Hematopoietic multipotent progenitor cell treated with erythropoietin and hydrocortisone succinate and interleukin-3 and kit ligand, for 8 days (in vitro differentiated cells): ENCODE measurements around the gene EBI3.
"Not testable (repeated sequence)": the region's sequence is repeated elsewhere in the genome, so short reads cannot be mapped to it uniquely, and the experiment has no call there.

ENCODE experiments used
- DNase-seq: peaks from one replicate; pipeline ENCODE4 v3.0.0-alpha.2; 2015

The EBI3 gene

GRCh38 chr19:4279267-4279529, 49.9 kb downstream of the EBI3 start:
- DNase-seq = no peak

- no peak for DNase-seq
Observed at GRCh38 chr19:4279530-4280422, 50.5 kb downstream of the EBI3 start.

- peak; percentile 14 for DNase-seq
Observed at GRCh38 chr19:4284176-4284958, 55.0 kb downstream of the EBI3 start.

- no peak for DNase-seq
Observed at GRCh38 chr19:4284974-4285373, 55.7 kb downstream of the EBI3 start.

- not testable (repeated sequence) for DNase-seq
Observed at GRCh38 chr19:4286141-4286540, 56.8 kb downstream of the EBI3 start.
